GM12878 (cell line): ENCODE data around the gene LAMC3. TPM values are rescaled to one million over a fixed set of nuclear protein-coding genes. Genes with fewer than 3 reads are reported as not detected.

Source experiments
- ATAC-seq: fragments of 200-7000 bp; cut with Tn5 transposase; 3 replicates; pipeline ENCODE4 v1.9.1; 2020; ENCODE audit warnings: mild to moderate bottlenecking, moderate library complexity
- BruUV-seq: library from RNA; stranded (reverse); fragments of 400-500 nt; replicated peaks from 2 replicates; lab custom pipeline; 2021; lab: Mats Ljungman, UMichigan
- CTCF ChIA-PET: fragments of 300-600 bp; sonication (Branson Sonifier 250); formaldehyde crosslinking; extraction: SDS; loops from one replicate; lab custom pipeline; 2021; ENCODE audit warnings: inconsistent platforms; lab: Yijun Ruan, JAX
- POLR2A ChIA-PET: fragments of 350-600 bp; formaldehyde crosslinking; extraction: SDS; loops from one replicate; lab custom pipeline; 2021; ENCODE audit warnings: inconsistent platforms; lab: Charles Lee
- RAD21 ChIA-PET: fragments of 300-600 bp; sonication (Branson Sonifier 250); formaldehyde crosslinking; loops from one replicate; lab custom pipeline; 2023; ENCODE audit warnings: antibody characterized with exemption; ENCODE audit not compliant: unreplicated experiment; lab: Charles Lee
- SMC1A ChIA-PET: fragments of 300-600 bp; sonication (Branson Sonifier 250); formaldehyde crosslinking; loops from one replicate; lab custom pipeline; 2023; ENCODE audit not compliant: unreplicated experiment, uncharacterized antibody; lab: Charles Lee
- DNase-seq: peaks from one replicate; pipeline ENCODE4 v3.0.0-alpha.2; 2011; ENCODE audit warnings: low read depth, low spot score
- FAIRE-seq: peaks from 3 replicates; lab custom pipeline; 2011; peaks lifted over from hg19 to GRCh38; lab: Jason Lieb, UNC
- H2AFZ ChIP-seq: 2 replicates; pipeline ENCODE4 v1.6.0; 2011; ENCODE audit warnings: low read depth, low read length, control low read depth; ENCODE audit not compliant: control insufficient read depth
- H3K27ac ChIP-seq: 2 replicates; pipeline ENCODE4 v1.5.1; 2011; ENCODE audit warnings: control low read depth; ENCODE audit not compliant: control insufficient read depth, insufficient read depth
- H3K27me3 ChIP-seq, 2 experiments: replicated peaks in 1 of 2; 2 replicates each; pipeline versions ENCODE4 v1.6.0 to v1.6.1; 2011; ENCODE audit warnings: low read length in 1 of 2; ENCODE audit not compliant: control insufficient read depth in 2 of 2, insufficient read depth in 2 of 2
- H3K36me3 ChIP-seq, 2 experiments: 2 replicates each; pipeline ENCODE4 v1.5.1; 2011; ENCODE audit warnings: low read length in 1 of 2; ENCODE audit not compliant: control insufficient read depth in 2 of 2, insufficient read depth in 2 of 2
- H3K4me1 ChIP-seq: 2 replicates; pipeline ENCODE4 v1.6.1; 2011; ENCODE audit warnings: mild to moderate bottlenecking, low read length, moderate library complexity, mixed read lengths; ENCODE audit not compliant: control insufficient read depth, insufficient read depth
- H3K4me2 ChIP-seq: 2 replicates; pipeline ENCODE4 v1.6.0; 2011; ENCODE audit warnings: control low read depth; ENCODE audit not compliant: control insufficient read depth, insufficient read depth
- H3K4me3 ChIP-seq: fragments of 200-600 bp; sonication (generic); 2 replicates; pipeline ENCODE4 v1.5.1; 2016
- H3K79me2 ChIP-seq: 2 replicates; pipeline ENCODE4 v1.6.0; 2011; ENCODE audit warnings: low read length; ENCODE audit not compliant: control insufficient read depth, insufficient read depth
- H3K9ac ChIP-seq: 2 replicates; pipeline ENCODE4 v1.8.0; 2011; ENCODE audit warnings: low read length, control low read depth, mixed read lengths; ENCODE audit not compliant: control insufficient read depth, insufficient read depth
- H3K9me3 ChIP-seq: replicated peaks from 3 replicates; pipeline ENCODE4 v1.5.1; 2011; ENCODE audit warnings: mild to moderate bottlenecking, low read length; ENCODE audit not compliant: control insufficient read depth, insufficient read depth
- H4K20me1 ChIP-seq: 2 replicates; pipeline ENCODE4 v1.6.0; 2011; ENCODE audit not compliant: control insufficient read depth, insufficient read depth
- CBFB ChIP-seq: IDR thresholded peaks from 2 replicates; pipeline ENCODE4 v1.6.1; 2016; ENCODE audit warnings: antibody characterized with exemption, low read depth
- CEBPB ChIP-seq, 2 experiments: fragments of 150-350 bp in 1 of 2; IDR thresholded peaks; 2 replicates each; pipeline ENCODE4 v1.6.1; 2012 to 2014; ENCODE audit warnings: low read depth in 2 of 2, low read length in 2 of 2, borderline replicate concordance in 1 of 2, inconsistent platforms in 1 of 2
- HDAC6 ChIP-seq: fragments of 200-600 bp; sonication (generic); IDR thresholded peaks from one replicate; pipeline ENCODE4 v1.8.0; 2017; ENCODE audit warnings: antibody characterized with exemption; ENCODE audit not compliant: unreplicated experiment
- IRF4 ChIP-seq: IDR thresholded peaks from 2 replicates; pipeline ENCODE4 v1.6.1; 2011; ENCODE audit warnings: low read depth, low read length
- KAT2A ChIP-seq: conservative IDR thresholded peaks from 2 replicates; pipeline ENCODE4 v1.6.1; 2011; ENCODE audit warnings: low read depth, low read length; ENCODE audit not compliant: control insufficient read depth
- MTA2 ChIP-seq: fragments of 450-650 bp; IDR thresholded peaks from 2 replicates; pipeline ENCODE4 v1.6.1; 2016; ENCODE audit warnings: low read depth, mild to moderate bottlenecking, moderate library complexity
- MTA3 ChIP-seq: IDR thresholded peaks from 2 replicates; pipeline ENCODE4 v1.6.1; 2012; ENCODE audit warnings: low read length, inconsistent platforms, borderline replicate concordance
- POLR2AphosphoS2 ChIP-seq: IDR thresholded peaks from 2 replicates; pipeline ENCODE4 v1.6.1; 2011; ENCODE audit warnings: low read depth, mild to moderate bottlenecking, low read length, improper control_type of control experiment, moderate library complexity
- POU2F2 ChIP-seq: IDR thresholded peaks from 3 replicates; pipeline ENCODE4 v1.6.1; 2011; ENCODE audit warnings: low read depth, mild to moderate bottlenecking, low read length, borderline replicate concordance
- RAD21 ChIP-seq: IDR thresholded peaks from 2 replicates; pipeline ENCODE4 v1.6.1; 2011; ENCODE audit warnings: mild to moderate bottlenecking, low read depth, low read length, moderate library complexity; ENCODE audit not compliant: insufficient read depth
- WRNIP1 ChIP-seq: IDR thresholded peaks from 2 replicates; pipeline ENCODE4 v1.6.1; 2011; ENCODE audit warnings: low read depth, low read length, improper control_type of control experiment, borderline replicate concordance
- WGBS: methylation state at CpG from one replicate; pipeline ENCODE4 v1.1.6; 2016; ENCODE audit warnings: low lambda C conversion rate; ENCODE audit not compliant: insufficient replicate concordance, insufficient coverage; ENCODE audit errors: missing lambda C conversion rate; 5-methylcytosine and 5-hydroxymethylcytosine counted together
- in situ Hi-C: fragments of 300-500 bp; cut with MboI; formaldehyde crosslinking; loops from 9 replicates; pipeline ENCODE4 v1.14.3; 2018; ENCODE audit warnings: mixed read lengths
- intact Hi-C: fragments of 100-400 bp; cut with micrococcal nuclease; formaldehyde crosslinking; loops from one replicate; pipeline ENCODE4 v1.14.2; 2022; ENCODE audit not compliant: unreplicated experiment
- polyA plus RNA-seq, 11 experiments: library from polyadenylated mRNA; depleted of rRNA in 4 of 11; unstranded in 6 of 11; stranded (reverse) in 5 of 11; fragments of >200 nt; fragmentation: Nextera tagmentation in 4 of 11; fragmentation: Illumina TruSeq in 1 of 11; extraction: Ambion mirVana in 4 of 11; extraction: Trizol in 1 of 11; gene quantifications; 1 replicate in 1 of 11; 2 replicates in 10 of 11; pipeline versions ENCODE4 v1.2.1 to v1.2.3, GENCODE V29; 2011 to 2016; ENCODE audit warnings: inconsistent platforms in 2 of 11, missing spikeins in 2 of 11, low read depth in 1 of 11
- total RNA-seq, 4 experiments: library from RNA; depleted of rRNA in 3 of 4; stranded (reverse); fragments of >200 nt in 3 of 4; fragmentation: Illumina TruSeq in 1 of 4; extraction: Trizol in 1 of 4; gene quantifications; 2 replicates each; pipeline versions ENCODE4 v1.2.1 to v1.2.3, GENCODE V29; 2013 to 2021
- TF ChIP-seq, protein P1 (sequence below): fragments of 450-650 bp; formaldehyde crosslinking; IDR thresholded peaks from 2 replicates; pipeline ENCODE4 v1.5.0; 2022; ENCODE audit warnings: mild to moderate bottlenecking, missing genetic modification characterization
- TF ChIP-seq, protein P2 (sequence below): fragments of 450-650 bp; formaldehyde crosslinking; IDR thresholded peaks from 2 replicates; pipeline ENCODE4 v1.4.0; 2020; ENCODE audit warnings: mild to moderate bottlenecking, moderate library complexity
- TF ChIP-seq, protein P3 (sequence below): fragments of 450-650 bp; IDR thresholded peaks from 2 replicates; pipeline ENCODE4 v1.6.1; 2017; ENCODE audit warnings: borderline replicate concordance
- TF ChIP-seq, protein P4 (sequence below): fragments of 450-650 bp; IDR thresholded peaks from 2 replicates; pipeline ENCODE4 v1.6.1; 2017; ENCODE audit warnings: mild to moderate bottlenecking

LAMC3 gene
- total and polyA plus RNA-seq, 10 of the 15 experiments (the other 5 are each of a cell fraction or from before 2014, with no cell fraction given), result under 0.01 to 0.08 TPM; not detected in 8

DNA sequence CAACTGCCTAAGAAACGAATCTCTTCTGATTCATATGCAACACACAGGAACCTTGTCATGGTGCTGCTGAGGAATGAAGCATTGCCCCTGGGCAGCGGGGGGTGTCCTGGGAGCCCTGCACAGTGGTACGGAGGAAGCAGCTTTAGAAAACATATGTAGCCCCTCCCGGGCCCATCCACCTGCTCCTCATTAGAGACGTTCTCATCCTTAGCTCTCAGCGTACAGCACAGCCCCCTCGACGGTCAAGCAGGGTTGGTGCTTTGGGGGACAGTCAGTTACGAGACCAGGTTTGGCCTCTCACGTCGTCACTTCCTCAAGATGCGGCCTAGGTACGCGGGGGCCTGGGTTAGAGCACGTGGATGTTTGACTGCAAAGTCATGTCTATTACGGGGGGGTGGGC, 28.4 kb upstream of the LAMC3 start:
- Histone ChIP-seq H2AFZ (no peak overlapping the region), H3K27me3 (no peaks in the 10 kb centered on the region; a peak in 2 of 4 replicates), H4K20me1 (no peaks in the 10 kb centered on the region), H3K4me2 (no peak overlapping the region), H3K27ac (no peak overlapping the region), H3K4me1 (no peaks in the 10 kb centered on the region), H3K9ac (no peak overlapping the region), H3K79me2 (no peaks in the 10 kb centered on the region), H3K4me3 (no peak overlapping the region), H3K9me3 (no peaks in the 10 kb centered on the region), H3K36me3 (no peaks in the 10 kb centered on the region)
- CTCF ChIA-PET, result no interaction called here
- SMC1A ChIA-PET, result no interaction called here
- BruUV-seq, result no TSS peak
- DNase-seq (no peak), FAIRE-seq (no peak), ATAC-seq (no peak)
- intact Hi-C loops, result no loop called here
- in situ Hi-C loops, result no loop called here
- WGBS, result 35% methylated on average over 16 of the region's 16 CpGs
- POLR2A ChIA-PET, result no interaction called here
- RAD21 ChIA-PET, result no interaction called here
- TF ChIP-seq, protein P1, sequence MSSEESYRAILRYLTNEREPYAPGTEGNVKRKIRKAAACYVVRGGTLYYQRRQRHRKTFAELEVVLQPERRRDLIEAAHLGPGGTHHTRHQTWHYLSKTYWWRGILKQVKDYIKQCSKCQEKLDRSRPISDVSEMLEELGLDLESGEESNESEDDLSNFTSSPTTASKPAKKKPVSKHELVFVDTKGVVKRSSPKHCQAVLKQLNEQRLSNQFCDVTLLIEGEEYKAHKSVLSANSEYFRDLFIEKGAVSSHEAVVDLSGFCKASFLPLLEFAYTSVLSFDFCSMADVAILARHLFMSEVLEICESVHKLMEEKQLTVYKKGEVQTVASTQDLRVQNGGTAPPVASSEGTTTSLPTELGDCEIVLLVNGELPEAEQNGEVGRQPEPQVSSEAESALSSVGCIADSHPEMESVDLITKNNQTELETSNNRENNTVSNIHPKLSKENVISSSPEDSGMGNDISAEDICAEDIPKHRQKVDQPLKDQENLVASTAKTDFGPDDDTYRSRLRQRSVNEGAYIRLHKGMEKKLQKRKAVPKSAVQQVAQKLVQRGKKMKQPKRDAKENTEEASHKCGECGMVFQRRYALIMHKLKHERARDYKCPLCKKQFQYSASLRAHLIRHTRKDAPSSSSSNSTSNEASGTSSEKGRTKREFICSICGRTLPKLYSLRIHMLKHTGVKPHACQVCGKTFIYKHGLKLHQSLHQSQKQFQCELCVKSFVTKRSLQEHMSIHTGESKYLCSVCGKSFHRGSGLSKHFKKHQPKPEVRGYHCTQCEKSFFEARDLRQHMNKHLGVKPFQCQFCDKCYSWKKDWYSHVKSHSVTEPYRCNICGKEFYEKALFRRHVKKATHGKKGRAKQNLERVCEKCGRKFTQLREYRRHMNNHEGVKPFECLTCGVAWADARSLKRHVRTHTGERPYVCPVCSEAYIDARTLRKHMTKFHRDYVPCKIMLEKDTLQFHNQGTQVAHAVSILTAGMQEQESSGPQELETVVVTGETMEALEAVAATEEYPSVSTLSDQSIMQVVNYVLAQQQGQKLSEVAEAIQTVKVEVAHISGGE (CRISPR knock-in tag), result no peak
- no peak for TF ChIP-seq IRF4
- TF ChIP-seq RAD21, result no peak
- TF ChIP-seq, protein P2, sequence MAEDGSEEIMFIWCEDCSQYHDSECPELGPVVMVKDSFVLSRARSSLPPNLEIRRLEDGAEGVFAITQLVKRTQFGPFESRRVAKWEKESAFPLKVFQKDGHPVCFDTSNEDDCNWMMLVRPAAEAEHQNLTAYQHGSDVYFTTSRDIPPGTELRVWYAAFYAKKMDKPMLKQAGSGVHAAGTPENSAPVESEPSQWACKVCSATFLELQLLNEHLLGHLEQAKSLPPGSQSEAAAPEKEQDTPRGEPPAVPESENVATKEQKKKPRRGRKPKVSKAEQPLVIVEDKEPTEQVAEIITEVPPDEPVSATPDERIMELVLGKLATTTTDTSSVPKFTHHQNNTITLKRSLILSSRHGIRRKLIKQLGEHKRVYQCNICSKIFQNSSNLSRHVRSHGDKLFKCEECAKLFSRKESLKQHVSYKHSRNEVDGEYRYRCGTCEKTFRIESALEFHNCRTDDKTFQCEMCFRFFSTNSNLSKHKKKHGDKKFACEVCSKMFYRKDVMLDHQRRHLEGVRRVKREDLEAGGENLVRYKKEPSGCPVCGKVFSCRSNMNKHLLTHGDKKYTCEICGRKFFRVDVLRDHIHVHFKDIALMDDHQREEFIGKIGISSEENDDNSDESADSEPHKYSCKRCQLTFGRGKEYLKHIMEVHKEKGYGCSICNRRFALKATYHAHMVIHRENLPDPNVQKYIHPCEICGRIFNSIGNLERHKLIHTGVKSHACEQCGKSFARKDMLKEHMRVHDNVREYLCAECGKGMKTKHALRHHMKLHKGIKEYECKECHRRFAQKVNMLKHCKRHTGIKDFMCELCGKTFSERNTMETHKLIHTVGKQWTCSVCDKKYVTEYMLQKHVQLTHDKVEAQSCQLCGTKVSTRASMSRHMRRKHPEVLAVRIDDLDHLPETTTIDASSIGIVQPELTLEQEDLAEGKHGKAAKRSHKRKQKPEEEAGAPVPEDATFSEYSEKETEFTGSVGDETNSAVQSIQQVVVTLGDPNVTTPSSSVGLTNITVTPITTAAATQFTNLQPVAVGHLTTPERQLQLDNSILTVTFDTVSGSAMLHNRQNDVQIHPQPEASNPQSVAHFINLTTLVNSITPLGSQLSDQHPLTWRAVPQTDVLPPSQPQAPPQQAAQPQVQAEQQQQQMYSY (CRISPR knock-in tag), result no peak
- no peak for TF ChIP-seq KAT2A
- TF ChIP-seq WRNIP1, result no peak
- TF ChIP-seq CEBPB (IDR thresholded peaks at IDR 0.05; ENCODE audit: borderline replicate concordance in 1 of 2, low read depth in 2 of 2, low read length in 2 of 2), result no peak
- TF ChIP-seq POU2F2, result no peak
- TF ChIP-seq MTA3, result no peak
- no peak for TF ChIP-seq CBFB
- TF ChIP-seq, protein P3, sequence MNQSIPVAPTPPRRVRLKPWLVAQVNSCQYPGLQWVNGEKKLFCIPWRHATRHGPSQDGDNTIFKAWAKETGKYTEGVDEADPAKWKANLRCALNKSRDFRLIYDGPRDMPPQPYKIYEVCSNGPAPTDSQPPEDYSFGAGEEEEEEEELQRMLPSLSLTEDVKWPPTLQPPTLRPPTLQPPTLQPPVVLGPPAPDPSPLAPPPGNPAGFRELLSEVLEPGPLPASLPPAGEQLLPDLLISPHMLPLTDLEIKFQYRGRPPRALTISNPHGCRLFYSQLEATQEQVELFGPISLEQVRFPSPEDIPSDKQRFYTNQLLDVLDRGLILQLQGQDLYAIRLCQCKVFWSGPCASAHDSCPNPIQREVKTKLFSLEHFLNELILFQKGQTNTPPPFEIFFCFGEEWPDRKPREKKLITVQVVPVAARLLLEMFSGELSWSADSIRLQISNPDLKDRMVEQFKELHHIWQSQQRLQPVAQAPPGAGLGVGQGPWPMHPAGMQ, result no peak
- TF ChIP-seq, protein P4, sequence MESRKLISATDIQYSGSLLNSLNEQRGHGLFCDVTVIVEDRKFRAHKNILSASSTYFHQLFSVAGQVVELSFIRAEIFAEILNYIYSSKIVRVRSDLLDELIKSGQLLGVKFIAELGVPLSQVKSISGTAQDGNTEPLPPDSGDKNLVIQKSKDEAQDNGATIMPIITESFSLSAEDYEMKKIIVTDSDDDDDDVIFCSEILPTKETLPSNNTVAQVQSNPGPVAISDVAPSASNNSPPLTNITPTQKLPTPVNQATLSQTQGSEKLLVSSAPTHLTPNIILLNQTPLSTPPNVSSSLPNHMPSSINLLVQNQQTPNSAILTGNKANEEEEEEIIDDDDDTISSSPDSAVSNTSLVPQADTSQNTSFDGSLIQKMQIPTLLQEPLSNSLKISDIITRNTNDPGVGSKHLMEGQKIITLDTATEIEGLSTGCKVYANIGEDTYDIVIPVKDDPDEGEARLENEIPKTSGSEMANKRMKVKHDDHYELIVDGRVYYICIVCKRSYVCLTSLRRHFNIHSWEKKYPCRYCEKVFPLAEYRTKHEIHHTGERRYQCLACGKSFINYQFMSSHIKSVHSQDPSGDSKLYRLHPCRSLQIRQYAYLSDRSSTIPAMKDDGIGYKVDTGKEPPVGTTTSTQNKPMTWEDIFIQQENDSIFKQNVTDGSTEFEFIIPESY, result no peak
- no peak for TF ChIP-seq HDAC6
- TF ChIP-seq MTA2, result no peak
- no peak for TF ChIP-seq POLR2AphosphoS2
